GM21360 (cell line): ENCODE results near the gene RRP12.
"Not testable (repeated sequence)": the region's sequence is repeated elsewhere in the genome, so short reads cannot be mapped to it uniquely, and the experiment has no call there.

Experiments
- ATAC-seq: cut with Tn5 transposase; IDR thresholded peaks from one replicate; pipeline ENCODE4 v1.9.1; 2021; ENCODE audit warnings: mild to moderate bottlenecking, moderate library complexity; ENCODE audit not compliant: unreplicated experiment

Gene RRP12, protein sequence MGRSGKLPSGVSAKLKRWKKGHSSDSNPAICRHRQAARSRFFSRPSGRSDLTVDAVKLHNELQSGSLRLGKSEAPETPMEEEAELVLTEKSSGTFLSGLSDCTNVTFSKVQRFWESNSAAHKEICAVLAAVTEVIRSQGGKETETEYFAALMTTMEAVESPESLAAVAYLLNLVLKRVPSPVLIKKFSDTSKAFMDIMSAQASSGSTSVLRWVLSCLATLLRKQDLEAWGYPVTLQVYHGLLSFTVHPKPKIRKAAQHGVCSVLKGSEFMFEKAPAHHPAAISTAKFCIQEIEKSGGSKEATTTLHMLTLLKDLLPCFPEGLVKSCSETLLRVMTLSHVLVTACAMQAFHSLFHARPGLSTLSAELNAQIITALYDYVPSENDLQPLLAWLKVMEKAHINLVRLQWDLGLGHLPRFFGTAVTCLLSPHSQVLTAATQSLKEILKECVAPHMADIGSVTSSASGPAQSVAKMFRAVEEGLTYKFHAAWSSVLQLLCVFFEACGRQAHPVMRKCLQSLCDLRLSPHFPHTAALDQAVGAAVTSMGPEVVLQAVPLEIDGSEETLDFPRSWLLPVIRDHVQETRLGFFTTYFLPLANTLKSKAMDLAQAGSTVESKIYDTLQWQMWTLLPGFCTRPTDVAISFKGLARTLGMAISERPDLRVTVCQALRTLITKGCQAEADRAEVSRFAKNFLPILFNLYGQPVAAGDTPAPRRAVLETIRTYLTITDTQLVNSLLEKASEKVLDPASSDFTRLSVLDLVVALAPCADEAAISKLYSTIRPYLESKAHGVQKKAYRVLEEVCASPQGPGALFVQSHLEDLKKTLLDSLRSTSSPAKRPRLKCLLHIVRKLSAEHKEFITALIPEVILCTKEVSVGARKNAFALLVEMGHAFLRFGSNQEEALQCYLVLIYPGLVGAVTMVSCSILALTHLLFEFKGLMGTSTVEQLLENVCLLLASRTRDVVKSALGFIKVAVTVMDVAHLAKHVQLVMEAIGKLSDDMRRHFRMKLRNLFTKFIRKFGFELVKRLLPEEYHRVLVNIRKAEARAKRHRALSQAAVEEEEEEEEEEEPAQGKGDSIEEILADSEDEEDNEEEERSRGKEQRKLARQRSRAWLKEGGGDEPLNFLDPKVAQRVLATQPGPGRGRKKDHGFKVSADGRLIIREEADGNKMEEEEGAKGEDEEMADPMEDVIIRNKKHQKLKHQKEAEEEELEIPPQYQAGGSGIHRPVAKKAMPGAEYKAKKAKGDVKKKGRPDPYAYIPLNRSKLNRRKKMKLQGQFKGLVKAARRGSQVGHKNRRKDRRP (N-terminal part only)

DNA sequence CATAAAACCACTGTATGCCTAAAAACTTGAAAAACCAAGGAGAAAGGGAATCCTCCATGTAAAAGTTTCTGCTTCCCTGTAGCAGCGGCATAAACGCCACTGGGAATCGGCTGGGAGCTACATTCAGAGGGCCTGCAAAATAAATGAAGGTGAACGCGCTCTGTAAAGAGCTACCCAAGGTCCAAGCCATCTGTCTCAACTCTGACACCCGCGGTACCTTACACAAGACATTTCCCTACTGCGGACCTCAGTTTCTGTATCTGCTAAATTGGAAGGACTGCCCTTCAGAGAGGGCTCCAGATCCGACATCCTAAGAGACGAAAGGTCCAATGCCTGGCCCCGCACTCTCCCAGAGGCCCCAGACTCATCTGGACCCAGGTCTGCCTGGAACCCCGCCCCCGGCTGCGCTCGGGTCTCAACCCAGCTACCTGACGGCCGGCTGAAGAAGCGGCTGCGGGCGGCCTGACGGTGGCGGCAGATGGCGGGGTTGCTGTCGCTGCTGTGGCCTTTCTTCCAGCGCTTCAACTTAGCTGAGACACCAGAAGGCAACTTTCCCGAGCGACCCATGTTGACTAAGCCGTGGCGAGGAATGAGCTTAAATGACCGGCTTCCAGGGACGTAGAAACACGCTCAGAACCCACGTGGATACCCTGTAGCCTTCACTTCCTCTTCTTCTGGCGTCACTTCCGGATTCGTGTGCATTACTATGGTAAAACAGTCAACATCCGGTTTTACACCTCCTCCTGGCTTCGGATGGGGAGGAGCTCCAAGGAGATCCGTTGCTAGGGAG is at the start of gene RRP12:
Gene RRP12 (minus strand): TSS at position 676 of the 790 bp plus-strand sequence. CDS start 109 bp downstream, at position 567.
- peak; percentile 96 for ATAC-seq

DNA sequence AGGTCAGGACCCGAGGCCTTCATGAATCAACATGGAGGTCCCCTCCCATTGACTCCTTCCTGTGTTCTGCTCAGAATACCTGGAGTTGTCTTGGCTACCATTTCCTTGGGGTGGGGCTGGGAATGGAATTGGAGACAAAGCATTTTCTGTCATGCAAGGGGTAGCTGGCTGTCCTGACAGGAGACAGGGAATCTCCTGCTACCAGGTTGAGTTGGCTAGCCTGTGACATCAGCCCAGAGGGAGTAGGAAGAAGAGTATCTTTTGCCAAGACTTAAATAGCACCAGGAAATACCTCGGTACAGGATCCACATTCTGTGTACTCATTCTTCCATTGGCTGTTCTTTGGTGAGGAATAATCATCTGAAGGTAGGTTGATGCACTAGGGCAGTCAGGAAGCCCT is 49.7 kb upstream of the RRP12 start:
- no peak for ATAC-seq

DNA sequence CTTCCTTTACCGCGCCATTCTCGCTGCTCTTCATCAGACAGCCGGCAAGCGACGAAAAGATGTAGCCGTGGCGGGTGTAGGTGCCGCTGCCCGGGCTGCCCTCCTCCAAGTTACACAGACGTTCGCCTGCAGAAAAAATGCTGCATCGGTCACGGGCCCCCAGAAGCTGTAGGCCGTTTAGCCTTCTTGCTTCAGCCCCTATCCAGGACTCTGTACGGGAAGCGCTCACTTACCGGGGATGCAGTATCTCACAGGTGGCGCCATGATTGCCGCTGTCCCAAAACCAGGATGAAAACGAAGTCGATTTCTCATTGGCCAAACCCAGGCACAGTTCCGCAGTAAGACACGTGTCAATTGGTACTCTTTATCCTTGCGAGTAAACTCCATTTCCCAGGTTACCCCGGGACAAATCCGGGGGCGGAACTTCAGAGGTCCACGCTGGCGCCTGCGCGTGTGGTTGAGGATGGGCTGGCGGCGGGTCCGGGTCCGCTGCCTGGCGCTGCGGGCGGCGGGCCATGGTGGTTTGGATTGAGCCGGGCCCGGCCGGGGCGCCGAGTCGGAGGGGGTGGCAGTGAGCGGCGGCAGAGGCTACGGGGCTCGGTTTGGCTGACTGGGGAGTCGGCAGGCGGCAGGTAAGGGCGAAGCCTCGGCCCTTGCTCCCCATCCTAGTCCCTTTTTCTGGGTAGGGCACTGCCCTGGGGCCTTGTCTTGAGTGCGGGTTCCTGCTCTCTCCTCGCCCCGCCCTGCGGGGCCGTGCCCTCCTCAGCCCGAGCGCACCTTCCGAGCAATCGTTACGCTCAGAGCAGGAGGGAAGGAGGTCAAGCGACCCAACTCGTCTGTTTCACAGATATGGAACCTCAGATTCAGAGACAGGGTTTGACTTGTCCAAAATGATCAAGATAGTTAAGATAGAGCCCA is 44.8 kb upstream of the RRP12 start, which contains the start of the genes EXOSC1 and ZDHHC16:
Gene EXOSC1 (minus strand): TSS at position 285 of the 918 bp plus-strand sequence. CDS start 21 bp downstream, at position 264.
Gene ZDHHC16 (plus strand): TSS at position 454 of the 918 bp plus-strand sequence. CDS start 5,501 bp downstream, outside the sequence.
- peak; percentile 96 for ATAC-seq

DNA sequence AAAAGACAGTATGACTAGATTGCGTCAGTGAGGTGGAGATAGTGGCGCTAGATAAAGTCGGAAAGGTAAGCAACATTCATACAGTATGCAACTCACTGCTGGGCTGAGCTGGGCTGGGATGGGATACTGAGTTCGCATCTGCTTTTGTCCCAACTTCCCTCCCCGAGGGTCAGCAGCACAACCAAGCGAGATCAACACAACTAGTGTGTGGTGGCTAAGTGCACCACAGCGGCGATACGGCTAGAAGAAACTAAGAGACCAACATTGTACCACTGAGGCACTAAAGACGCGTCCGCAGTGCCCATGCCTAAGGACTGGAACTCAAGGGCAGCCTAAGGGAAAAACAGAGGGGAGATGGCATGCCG is 44.2 kb upstream of the RRP12 start:
- no peak for ATAC-seq

DNA sequence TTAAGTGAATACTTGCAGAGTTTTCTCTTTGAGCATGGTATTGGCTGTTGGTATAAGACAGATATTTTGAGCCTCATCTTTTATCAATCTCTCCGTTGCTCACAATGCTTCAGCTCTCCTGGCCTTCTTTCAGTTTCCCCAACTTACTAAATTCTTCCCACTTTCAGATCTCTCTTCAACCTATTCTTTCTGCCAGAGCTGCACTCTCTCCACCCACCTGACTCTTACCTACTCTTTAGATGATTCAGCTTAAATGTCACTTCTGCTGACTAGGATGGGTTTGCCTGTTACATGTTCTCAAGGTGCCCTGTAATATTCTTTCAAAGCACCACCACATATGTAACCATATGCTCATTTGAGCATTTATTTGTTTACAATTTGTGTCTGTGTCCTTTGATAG is 43.1 kb upstream of the RRP12 start:
- ATAC-seq, result no peak

DNA sequence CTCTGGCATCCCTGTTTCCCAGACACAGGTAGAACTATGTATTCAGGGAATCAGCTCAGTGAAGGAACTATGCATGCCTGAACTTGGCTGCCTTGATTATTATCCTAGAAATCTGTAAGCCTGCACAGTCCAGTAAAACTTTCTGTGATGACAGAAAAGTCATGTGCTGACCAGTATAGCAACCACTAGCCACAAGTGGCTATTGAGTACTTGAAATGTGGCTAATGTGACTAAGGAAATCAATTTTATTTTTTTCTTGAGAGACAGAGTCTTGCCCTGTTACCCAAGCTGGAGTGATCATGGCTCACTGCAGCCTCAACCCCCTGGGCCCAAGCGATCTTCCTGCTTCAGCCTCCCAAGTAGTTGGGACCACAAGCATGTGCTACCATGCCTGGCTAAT is 41.1 kb upstream of the RRP12 start:
- ATAC-seq, result no peak

GRCh38 chr10:97435211-97435610 is 34.1 kb upstream of the RRP12 start:
- no peak for ATAC-seq

GRCh38 chr10:97434557-97434956 is 33.4 kb upstream of the RRP12 start:
- no peak for ATAC-seq

DNA sequence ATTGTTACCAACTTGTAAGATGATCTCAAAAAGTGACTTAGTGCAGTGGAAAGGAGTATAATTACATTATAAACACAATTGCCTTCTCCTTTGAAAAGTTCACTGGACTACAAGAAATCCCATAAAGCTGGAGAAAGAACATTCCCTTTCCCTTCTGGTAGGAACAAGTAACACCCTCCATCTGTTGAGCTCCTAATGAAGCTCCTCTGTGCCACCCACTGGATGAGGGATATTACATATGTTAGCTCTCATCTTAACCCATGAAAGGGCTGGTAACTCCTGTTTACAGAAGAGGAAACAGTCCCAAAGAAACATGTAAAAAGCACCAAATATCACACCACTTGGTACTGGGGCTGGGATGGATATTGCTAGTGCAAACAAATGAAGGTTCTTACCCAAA is 32.9 kb upstream of the RRP12 start:
- ATAC-seq, result no peak

- no peak for ATAC-seq
Measured at GRCh38 chr10:97428572-97428981, 27.4 kb upstream of the RRP12 start.

DNA sequence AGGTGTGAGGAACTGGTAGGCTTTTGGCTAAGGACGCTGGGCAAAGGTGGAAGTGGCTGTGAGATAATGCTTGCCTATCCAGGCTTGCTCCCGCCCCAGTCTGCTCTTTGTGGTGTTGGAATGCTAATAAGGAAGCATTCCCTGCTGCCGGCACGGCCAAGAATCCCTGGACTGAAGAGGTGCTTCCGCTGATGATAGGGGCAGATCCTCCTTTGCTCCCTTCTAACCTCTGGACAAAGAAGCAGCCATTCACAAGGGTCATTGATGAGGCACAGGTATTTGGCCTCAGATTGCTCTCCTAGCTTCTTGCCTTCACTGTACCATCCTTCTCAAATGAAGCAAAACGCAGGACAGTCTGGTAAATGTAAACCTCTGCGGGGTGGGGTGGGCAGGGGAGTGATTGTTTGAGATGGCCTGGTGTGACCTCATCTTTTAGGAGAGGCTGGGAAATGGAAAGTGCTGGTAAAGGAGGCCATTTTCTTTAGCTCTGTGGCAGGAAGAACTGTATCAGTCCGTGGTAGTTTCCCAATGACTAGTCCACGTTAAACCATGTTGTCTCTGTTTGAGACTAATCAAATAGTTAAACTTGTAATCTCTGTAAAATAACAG is 26.5 kb upstream of the RRP12 start:
- ATAC-seq, result no peak

- ATAC-seq, result no peak
Measured at GRCh38 chr10:97426776-97427570, 25.8 kb upstream of the RRP12 start.

- peak; percentile 82 for ATAC-seq
Measured at GRCh38 chr10:97425964-97426775, 25.0 kb upstream of the RRP12 start, which contains the start of gene PGAM1. Gene PGAM1, plus strand, starts transcription at chr10:97426191. Its CDS starts 117 bp downstream, at chr10:97426308.

- not testable (repeated sequence) for ATAC-seq
Measured at GRCh38 chr10:97423757-97424098, 22.6 kb upstream of the RRP12 start.

GRCh38 chr10:97416565-97416964 is 15.4 kb upstream of the RRP12 start:
- ATAC-seq, result no peak

GRCh38 chr10:97412891-97413304 is 11.8 kb upstream of the RRP12 start:
- ATAC-seq, result no peak

DNA sequence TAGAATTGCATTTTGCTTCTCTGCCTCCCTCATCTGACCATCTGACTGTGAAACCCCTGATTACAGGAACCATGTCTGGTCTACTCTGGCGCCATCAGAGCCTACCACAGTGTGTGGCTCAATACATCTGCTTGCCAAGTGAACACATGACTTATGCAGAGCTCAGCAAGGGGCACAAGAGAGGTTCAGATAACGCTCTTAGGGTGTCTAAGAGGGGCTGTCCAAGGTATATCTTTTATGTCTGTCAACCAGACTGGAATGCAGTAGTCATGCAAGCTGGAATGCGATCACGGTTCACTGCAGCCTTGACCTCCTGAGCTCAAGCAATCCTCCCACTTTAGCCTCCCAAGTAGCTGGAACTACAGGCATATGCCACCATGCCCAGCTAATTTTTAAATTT is 10.3 kb upstream of the RRP12 start:
- no peak for ATAC-seq
